CD4-positive, alpha-beta T cell (primary cell): Measurements from ENCODE around the gene PMF1. TPM values are rescaled to one million over a fixed set of nuclear protein-coding genes. Genes with fewer than 3 reads are reported as not detected.

ENCODE experiments used
- ATAC-seq: fragments of 200-7000 bp; cut with Tn5 transposase; one replicate; pipeline ENCODE4 v1.10.0; 2022; ENCODE audit warnings: mild to moderate bottlenecking; ENCODE audit not compliant: poor library complexity
- CTCF ChIA-PET: fragments of 350-600 bp; sonication (Branson Sonifier 250); formaldehyde crosslinking; loops from one replicate; lab custom pipeline; 2021; ENCODE audit warnings: antibody characterized with exemption, inconsistent platforms; lab: Charles Lee
- POLR2A ChIA-PET: fragments of 350-600 bp; sonication (Branson Sonifier 250); formaldehyde crosslinking; loops from one replicate; lab custom pipeline; 2021; ENCODE audit warnings: antibody characterized with exemption, inconsistent platforms; lab: Charles Lee
- DNase-seq, 14 experiments: peaks; one replicate each; pipeline ENCODE4 v3.0.0-alpha.2; 2013 to 2020; ENCODE audit warnings: mixed read lengths in 2 of 14
- H3K27ac ChIP-seq, 2 donors: one replicate each; pipeline versions ENCODE4 v1.5.1 to v1.7.0; 2013; ENCODE audit warnings: low read length in 2 of 2, low read depth in 1 of 2, mild to moderate bottlenecking in 1 of 2
- H3K27me3 ChIP-seq, 2 experiments: 1 replicate in 1 of 2; 2 replicates in 1 of 2; pipeline versions ENCODE4 v1.6.1 to v1.7.0; 2013; ENCODE audit warnings: low read length in 2 of 2, control low read depth in 1 of 2, mild to moderate bottlenecking in 1 of 2, moderate library complexity in 1 of 2; ENCODE audit not compliant: insufficient read depth in 2 of 2, control insufficient read depth in 1 of 2
- H3K36me3 ChIP-seq: one replicate; pipeline ENCODE4 v1.6.1; 2013; ENCODE audit warnings: low read length, control low read depth; ENCODE audit not compliant: insufficient read depth
- H3K4me1 ChIP-seq: one replicate; pipeline ENCODE4 v1.6.1; 2013; ENCODE audit warnings: low read length, control low read depth; ENCODE audit not compliant: insufficient read depth
- H3K4me3 ChIP-seq: one replicate; pipeline ENCODE4 v1.5.1; 2013; ENCODE audit warnings: mild to moderate bottlenecking, low read length, moderate library complexity
- H3K9me3 ChIP-seq, 2 experiments: 1 replicate in 1 of 2; 2 replicates in 1 of 2; pipeline versions ENCODE4 v1.6.1 to v1.7.0; 2013; ENCODE audit warnings: low read length in 2 of 2, mild to moderate bottlenecking in 2 of 2, control low read depth in 1 of 2, moderate library complexity in 1 of 2; ENCODE audit not compliant: control insufficient read depth in 1 of 2, insufficient read depth in 1 of 2
- H3K27ac Mint-ChIP-seq: one replicate; pipeline ENCODE4 v1.8.0; 2020; ENCODE audit warnings: mixed read lengths
- H3K27me3 Mint-ChIP-seq: one replicate; pipeline ENCODE4 v1.8.0; 2021; ENCODE audit warnings: mixed read lengths
- H3K36me3 Mint-ChIP-seq: one replicate; pipeline ENCODE4 v1.8.0; 2021; ENCODE audit warnings: low read depth, mixed read lengths
- H3K4me1 Mint-ChIP-seq: one replicate; pipeline ENCODE4 v1.8.0; 2021; ENCODE audit warnings: low read depth, mixed read lengths
- H3K4me3 Mint-ChIP-seq: one replicate; pipeline ENCODE4 v1.8.0; 2020; ENCODE audit warnings: mild to moderate bottlenecking, mixed read lengths
- H3K9me3 Mint-ChIP-seq: one replicate; pipeline ENCODE4 v1.8.0; 2020; ENCODE audit warnings: mixed read lengths
- intact Hi-C, 2 experiments: fragments of 100-400 bp; cut with DNase I in 1 of 2; cut with micrococcal nuclease in 1 of 2; formaldehyde crosslinking; loops; one replicate each; pipeline versions ENCODE4 v1.15.1 to v1.9.0; 2023 to 2025; cut with DNase I, micrococcal nuclease
- total RNA-seq, 174 experiments: library from RNA in 2 of 174; stranded (reverse) in 2 of 174; gene quantifications; one replicate each; pipeline ENCODE4 v1.2.3 and lab custom pipeline; 2021 to 2026
- TF ChIP-seq, protein P1 (sequence below): fragments of 200-600 bp; IDR thresholded peaks from one replicate; pipeline ENCODE4 v1.8.0; 2022; ENCODE audit warnings: antibody characterized with exemption, mild to moderate bottlenecking

The PMF1 gene
- total RNA-seq, 2 experiments from 2014 or later = 58.0 to 61.2 TPM

DNA sequence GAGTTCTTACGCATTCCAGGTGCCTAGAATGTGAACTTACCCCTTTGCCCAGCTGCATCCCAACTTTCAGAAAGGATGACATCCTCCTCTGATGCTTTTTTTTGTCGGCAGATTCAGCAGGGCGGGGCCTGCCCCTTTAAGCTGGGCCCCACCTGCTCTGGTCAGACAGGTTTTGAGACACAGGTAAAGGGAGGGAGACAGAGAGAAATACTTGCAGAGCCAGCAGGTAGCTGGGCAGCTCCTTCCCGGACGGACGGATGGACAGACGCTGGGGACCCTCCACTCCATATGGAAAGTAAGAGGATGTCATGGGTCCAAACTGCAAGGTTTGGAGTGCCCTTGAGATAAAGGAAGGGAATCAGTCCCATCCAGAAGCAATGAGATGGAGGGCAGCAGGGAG, 71.3 kb downstream of the PMF1 start, which contains the start of gene TMEM79:
Gene TMEM79, plus strand, starts transcription at position 214 of the 400 bp plus-strand sequence. CDS start 902 bp downstream, outside the sequence.
- no peaks in the 10 kb centered on the region for H3K27me3 Mint-ChIP-seq
- no peaks in the 10 kb centered on the region for H3K9me3 Mint-ChIP-seq
- Histone ChIP-seq H3K27me3 (no peaks in the 10 kb centered on the region), H3K4me3 (peak within 1 kb of the TSS; percentile 79), H3K27ac (peak within 1 kb of the TSS in 1 of 2 donors; percentile 82), H3K9me3 (no peaks in the 10 kb centered on the region), H3K36me3 (peaks cover 18% of the 10 kb centered on the region), H3K4me1 (peaks cover 36% of the 10 kb centered on the region)
- H3K4me1 Mint-ChIP-seq = peaks cover 47% of the 10 kb centered on the region
- no peak for ATAC-seq
- POLR2A ChIA-PET = interaction anchor here (1.8 to 3.1 kb wide), 4 partner anchors 10 to 53 kb away, joined by 7 to 37 read pairs (median 20); partner anchors contain the start of genes CCT3, GLMP and TSACC
- TF ChIP-seq, protein P1, sequence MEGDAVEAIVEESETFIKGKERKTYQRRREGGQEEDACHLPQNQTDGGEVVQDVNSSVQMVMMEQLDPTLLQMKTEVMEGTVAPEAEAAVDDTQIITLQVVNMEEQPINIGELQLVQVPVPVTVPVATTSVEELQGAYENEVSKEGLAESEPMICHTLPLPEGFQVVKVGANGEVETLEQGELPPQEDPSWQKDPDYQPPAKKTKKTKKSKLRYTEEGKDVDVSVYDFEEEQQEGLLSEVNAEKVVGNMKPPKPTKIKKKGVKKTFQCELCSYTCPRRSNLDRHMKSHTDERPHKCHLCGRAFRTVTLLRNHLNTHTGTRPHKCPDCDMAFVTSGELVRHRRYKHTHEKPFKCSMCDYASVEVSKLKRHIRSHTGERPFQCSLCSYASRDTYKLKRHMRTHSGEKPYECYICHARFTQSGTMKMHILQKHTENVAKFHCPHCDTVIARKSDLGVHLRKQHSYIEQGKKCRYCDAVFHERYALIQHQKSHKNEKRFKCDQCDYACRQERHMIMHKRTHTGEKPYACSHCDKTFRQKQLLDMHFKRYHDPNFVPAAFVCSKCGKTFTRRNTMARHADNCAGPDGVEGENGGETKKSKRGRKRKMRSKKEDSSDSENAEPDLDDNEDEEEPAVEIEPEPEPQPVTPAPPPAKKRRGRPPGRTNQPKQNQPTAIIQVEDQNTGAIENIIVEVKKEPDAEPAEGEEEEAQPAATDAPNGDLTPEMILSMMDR = no peak
- peak within 1 kb of the TSS; percentile 97 for H3K4me3 Mint-ChIP-seq
- CTCF ChIA-PET = no interaction called here
- H3K27ac Mint-ChIP-seq = peak within 1 kb of the TSS; percentile 86
- intact Hi-C loops = loop anchor here in 1 of 2 experiments (5.0 kb wide), 2 partner anchors 92 to 458 kb away; partner anchors contain the start of genes MRPL24 and SLC25A44
- no peak for DNase-seq
- peaks cover 25% of the 10 kb centered on the region for H3K36me3 Mint-ChIP-seq

DNA sequence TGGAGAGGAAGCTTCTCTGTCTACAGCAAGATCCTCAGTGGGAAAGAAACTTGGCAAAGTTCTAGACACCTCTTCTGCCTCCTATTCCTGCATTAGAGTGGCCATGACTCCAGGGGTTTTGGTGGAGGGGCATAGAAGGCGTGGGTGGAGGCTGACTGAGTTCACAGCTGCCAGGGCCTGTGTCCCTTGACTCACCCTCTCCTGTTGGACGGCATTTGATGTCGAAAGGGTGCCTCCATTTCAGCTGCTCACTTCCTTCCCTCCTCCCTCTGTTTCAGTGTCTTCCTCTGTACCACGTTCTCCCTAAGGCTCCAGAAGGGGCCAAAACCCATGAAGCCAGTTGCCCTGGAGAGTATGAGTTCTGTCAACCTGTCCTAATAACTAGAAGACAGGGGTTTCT, 72.0 kb downstream of the PMF1 start:
- no peak overlapping the region for H3K27ac ChIP-seq
- no peak overlapping the region for H3K4me3 ChIP-seq
- no peak overlapping the region for H3K4me3 Mint-ChIP-seq
- peaks cover 36% of the 10 kb centered on the region for H3K4me1 ChIP-seq
- intact Hi-C loops = loop anchor here in 1 of 2 experiments (5.0 kb wide), 2 partner anchors 92 to 458 kb away; partner anchors contain the start of genes MRPL24 and SLC25A44
- H3K27me3 ChIP-seq = no peaks in the 10 kb centered on the region
- peaks cover 44% of the 10 kb centered on the region for H3K4me1 Mint-ChIP-seq
- H3K36me3 Mint-ChIP-seq = peaks cover 25% of the 10 kb centered on the region
- no peaks in the 10 kb centered on the region for H3K9me3 ChIP-seq
- no peaks in the 10 kb centered on the region for H3K9me3 Mint-ChIP-seq
- POLR2A ChIA-PET = interaction anchor here (3.1 kb wide), 1 partner anchor 53 kb away, joined by 17 read pairs; the partner anchor contains the start of genes CCT3 and TSACC
- peaks cover 15% of the 10 kb centered on the region for H3K36me3 ChIP-seq
- CTCF ChIA-PET = no interaction called here
- no peak overlapping the region for H3K27ac Mint-ChIP-seq
- no peaks in the 10 kb centered on the region for H3K27me3 Mint-ChIP-seq
- DNase-seq (peak in 1 of 14 experiments; percentile 34), ATAC-seq (no peak)
- TF ChIP-seq, protein P1 = no peak

DNA sequence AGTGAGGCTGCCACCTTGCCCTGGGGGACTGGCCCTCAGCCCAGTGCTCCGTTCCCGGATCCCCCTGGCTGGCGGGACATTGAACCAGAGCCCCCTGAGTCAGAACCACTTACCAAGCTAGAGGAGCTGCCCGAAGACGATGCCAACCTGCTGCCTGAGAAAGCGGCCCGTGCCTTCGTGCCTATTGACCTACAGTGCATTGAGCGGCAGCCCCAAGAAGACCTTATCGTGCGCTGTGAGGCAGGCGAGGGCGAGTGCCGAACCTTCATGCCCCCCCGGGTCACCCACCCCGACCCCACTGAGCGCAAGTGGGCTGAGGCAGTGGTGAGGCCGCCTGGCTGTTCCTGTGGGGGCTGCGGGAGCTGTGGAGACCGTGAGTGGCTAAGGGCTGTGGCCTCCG, 72.6 kb downstream of the PMF1 start:
- Histone ChIP-seq H3K4me1 (peaks cover 32% of the 10 kb centered on the region), H3K27me3 (no peaks in the 10 kb centered on the region), H3K9me3 (no peaks in the 10 kb centered on the region), H3K27ac (no peak overlapping the region), H3K4me3 (no peak overlapping the region), H3K36me3 (peaks cover 15% of the 10 kb centered on the region)
- CTCF ChIA-PET = no interaction called here
- Mint-ChIP-seq H3K9me3 (no peaks in the 10 kb centered on the region), H3K27ac (no peak overlapping the region), H3K27me3 (no peaks in the 10 kb centered on the region), H3K4me3 (no peak overlapping the region), H3K36me3 (peaks cover 27% of the 10 kb centered on the region), H3K4me1 (peaks cover 37% of the 10 kb centered on the region)
- no peak for ATAC-seq
- TF ChIP-seq, protein P1 = no peak
- intact Hi-C loops = no loop called here
- no peak for DNase-seq
- POLR2A ChIA-PET = no interaction called here
